SK-N-SH treated with all-trans-retinoic acid at 6 μM for 48 hours (cell line): Measurements from ENCODE around the gene DOLPP1.

Source experiments
- GLIS3 ChIP-seq: fragments of 250-450 bp; sonication (Bioruptor Pico); IDR thresholded peaks from 2 replicates; pipeline ENCODE4 v1.5.0; 2020; ENCODE audit warnings: mild to moderate bottlenecking, moderate library complexity
- OSR1 ChIP-seq: fragments of 250-450 bp; sonication (Bioruptor Pico); IDR thresholded peaks from 2 replicates; pipeline ENCODE4 v1.8.0; 2022; ENCODE audit warnings: moderate library complexity, mild to moderate bottlenecking, inconsistent platforms
- PATZ1 ChIP-seq: fragments of 250-450 bp; sonication (Bioruptor Pico); IDR thresholded peaks from 2 replicates; pipeline ENCODE4 v1.8.0; 2020; ENCODE audit warnings: mild to moderate bottlenecking, moderate library complexity, borderline replicate concordance
- PPARA ChIP-seq: fragments of 250-450 bp; sonication (Bioruptor Pico); IDR thresholded peaks from 2 replicates; pipeline ENCODE4 v1.5.0; 2020; ENCODE audit warnings: mild to moderate bottlenecking, borderline replicate concordance
- ZC3H10 ChIP-seq: fragments of 250-450 bp; sonication (Bioruptor Pico); IDR thresholded peaks from 2 replicates; pipeline ENCODE4 v1.5.1; 2021; ENCODE audit warnings: mild to moderate bottlenecking, moderate library complexity
- ZFP3 ChIP-seq: fragments of 250-450 bp; sonication (Bioruptor Pico); IDR thresholded peaks from 2 replicates; pipeline ENCODE4 v1.5.0; 2020; ENCODE audit warnings: mild to moderate bottlenecking, moderate library complexity
- TF ChIP-seq, protein P1 (sequence below): fragments of 250-450 bp; sonication (Bioruptor Pico); IDR thresholded peaks from 2 replicates; pipeline ENCODE4 v1.8.0; 2021; ENCODE audit warnings: low read depth, mild to moderate bottlenecking, moderate library complexity, borderline replicate concordance

DNA sequence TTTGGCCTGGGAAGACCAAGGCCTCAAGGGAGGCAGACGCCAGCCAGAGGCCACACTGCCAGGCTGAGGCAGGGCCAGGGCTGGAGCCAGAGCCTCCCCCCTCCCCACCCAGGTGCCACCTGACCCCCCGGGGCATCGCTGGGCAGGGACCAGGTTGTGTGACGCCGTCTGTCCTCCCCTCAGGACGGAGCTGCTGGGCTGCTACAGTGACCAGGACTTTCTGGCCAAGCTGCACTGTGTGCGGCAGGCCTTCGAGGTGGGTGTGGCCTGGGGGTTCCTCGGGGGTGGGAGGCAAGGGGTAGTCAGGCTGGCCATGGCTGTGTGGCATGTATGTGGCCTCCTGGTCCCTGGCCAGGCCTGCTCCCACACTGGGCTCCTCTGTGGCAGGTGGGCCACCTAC lies 17.9 kb upstream of the DOLPP1 start:
- TF ChIP-seq PPARA (CRISPR knock-in tag) (no peak), ZFP3 (CRISPR knock-in tag) (no peak), OSR1 (no peak), PATZ1 (CRISPR knock-in tag) (no peak), ZC3H10 (no peak), GLIS3 (CRISPR knock-in tag) (no peak)
- TF ChIP-seq, protein P1, sequence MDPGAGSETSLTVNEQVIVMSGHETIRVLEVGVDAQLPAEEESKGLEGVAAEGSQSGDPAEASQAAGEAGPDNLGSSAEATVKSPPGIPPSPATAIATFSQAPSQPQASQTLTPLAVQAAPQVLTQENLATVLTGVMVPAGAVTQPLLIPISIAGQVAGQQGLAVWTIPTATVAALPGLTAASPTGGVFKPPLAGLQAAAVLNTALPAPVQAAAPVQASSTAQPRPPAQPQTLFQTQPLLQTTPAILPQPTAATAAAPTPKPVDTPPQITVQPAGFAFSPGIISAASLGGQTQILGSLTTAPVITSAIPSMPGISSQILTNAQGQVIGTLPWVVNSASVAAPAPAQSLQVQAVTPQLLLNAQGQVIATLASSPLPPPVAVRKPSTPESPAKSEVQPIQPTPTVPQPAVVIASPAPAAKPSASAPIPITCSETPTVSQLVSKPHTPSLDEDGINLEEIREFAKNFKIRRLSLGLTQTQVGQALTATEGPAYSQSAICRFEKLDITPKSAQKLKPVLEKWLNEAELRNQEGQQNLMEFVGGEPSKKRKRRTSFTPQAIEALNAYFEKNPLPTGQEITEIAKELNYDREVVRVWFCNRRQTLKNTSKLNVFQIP (CRISPR knock-in tag) = no peak
